GM12878 (cell line): ENCODE results near the gene CFAP74.

Experiments used
- BCL11A ChIP-seq: IDR thresholded peaks from 2 replicates; pipeline ENCODE4 v1.6.1; 2011; ENCODE audit warnings: low read depth, low read length
- EZH2 ChIP-seq: IDR thresholded peaks from 2 replicates; pipeline ENCODE4 v1.6.1; 2012; ENCODE audit warnings: low read depth, mild to moderate bottlenecking, control low read depth, inconsistent platforms, low read length, borderline replicate concordance; ENCODE audit not compliant: control insufficient read depth
- KDM1A ChIP-seq: fragments of 200-600 bp; sonication (generic); IDR thresholded peaks from 2 replicates; pipeline ENCODE4 v1.6.1; 2016; ENCODE audit warnings: borderline replicate concordance
- MTA3 ChIP-seq: IDR thresholded peaks from 2 replicates; pipeline ENCODE4 v1.6.1; 2012; ENCODE audit warnings: low read length, inconsistent platforms, borderline replicate concordance
- NR2C2 ChIP-seq: IDR thresholded peaks from 2 replicates; pipeline ENCODE4 v1.6.1; 2011; ENCODE audit warnings: borderline replicate concordance, low read depth; ENCODE audit not compliant: control insufficient read depth, insufficient read length
- NRF1 ChIP-seq: conservative IDR thresholded peaks from 2 replicates; pipeline ENCODE4 v1.6.1; 2011; ENCODE audit warnings: mild to moderate bottlenecking, low read depth, low read length, improper control_type of control experiment
- POLR2A ChIP-seq: IDR thresholded peaks from 2 replicates; pipeline ENCODE4 v1.6.1; 2011; ENCODE audit warnings: low read depth, mild to moderate bottlenecking, low read length
- RAD21 ChIP-seq: IDR thresholded peaks from 2 replicates; pipeline ENCODE4 v1.6.1; 2011; ENCODE audit warnings: mild to moderate bottlenecking, low read depth, low read length, moderate library complexity; ENCODE audit not compliant: insufficient read depth
- SPI1 ChIP-seq: IDR thresholded peaks from 2 replicates; pipeline ENCODE4 v1.6.1; 2011; ENCODE audit warnings: low read depth, mild to moderate bottlenecking, low read length, moderate library complexity, borderline replicate concordance; ENCODE audit not compliant: insufficient read depth
- YY1 ChIP-seq: IDR thresholded peaks from 2 replicates; pipeline ENCODE4 v1.6.1; 2011; ENCODE audit warnings: low read depth, mild to moderate bottlenecking, low read length
- ZZZ3 ChIP-seq: IDR thresholded peaks from 2 replicates; pipeline ENCODE4 v1.6.1; 2011; ENCODE audit warnings: low read depth; ENCODE audit not compliant: control insufficient read depth, insufficient read length
- TF ChIP-seq, protein P1 (sequence below), 3 experiments: IDR thresholded peaks in 2 of 3; conservative IDR thresholded peaks in 1 of 3; 2 replicates each; pipeline ENCODE4 v1.5.1; 2011; ENCODE audit warnings: low read depth in 3 of 3, low read length in 3 of 3, mild to moderate bottlenecking in 3 of 3, control low read depth in 2 of 3, moderate library complexity in 2 of 3, inconsistent platforms in 1 of 3, mixed read lengths in 1 of 3; ENCODE audit not compliant: control insufficient read depth in 2 of 3, insufficient read depth in 1 of 3; ENCODE audit errors: extremely low read depth in 1 of 3

DNA sequence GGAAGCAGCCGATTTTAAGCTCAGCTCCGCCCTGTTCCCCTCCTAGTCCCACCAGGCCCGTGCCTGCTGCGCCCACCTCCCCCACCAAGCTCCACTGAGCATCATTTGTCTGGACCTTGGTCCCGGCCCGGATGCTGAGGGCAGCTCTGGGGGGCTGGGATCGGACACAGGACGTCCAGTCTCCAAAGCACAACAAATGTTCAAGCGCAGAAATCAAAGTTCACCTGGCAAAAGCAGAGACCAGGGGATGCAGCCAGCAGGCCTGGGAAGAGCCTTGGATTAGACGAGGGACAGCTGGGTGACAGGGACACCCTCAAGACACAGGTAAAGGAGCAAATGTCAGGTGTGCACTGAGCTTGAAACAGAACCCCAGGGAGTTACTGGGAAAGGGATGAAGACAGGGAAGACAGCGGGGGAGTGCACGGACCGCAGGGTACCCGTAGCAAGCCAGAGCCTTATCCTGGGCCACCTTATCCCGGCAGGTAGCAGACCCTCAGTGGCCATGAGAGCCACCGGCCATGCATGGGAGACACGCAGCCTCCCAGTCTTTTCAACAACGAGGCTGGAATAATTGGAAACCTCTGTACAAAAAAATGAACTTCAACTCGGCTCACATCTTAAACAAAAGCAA lies 62.3 kb downstream of the CFAP74 start:
- no peak for TF ChIP-seq KDM1A
- no peak for TF ChIP-seq SPI1
- TF ChIP-seq, protein P1, sequence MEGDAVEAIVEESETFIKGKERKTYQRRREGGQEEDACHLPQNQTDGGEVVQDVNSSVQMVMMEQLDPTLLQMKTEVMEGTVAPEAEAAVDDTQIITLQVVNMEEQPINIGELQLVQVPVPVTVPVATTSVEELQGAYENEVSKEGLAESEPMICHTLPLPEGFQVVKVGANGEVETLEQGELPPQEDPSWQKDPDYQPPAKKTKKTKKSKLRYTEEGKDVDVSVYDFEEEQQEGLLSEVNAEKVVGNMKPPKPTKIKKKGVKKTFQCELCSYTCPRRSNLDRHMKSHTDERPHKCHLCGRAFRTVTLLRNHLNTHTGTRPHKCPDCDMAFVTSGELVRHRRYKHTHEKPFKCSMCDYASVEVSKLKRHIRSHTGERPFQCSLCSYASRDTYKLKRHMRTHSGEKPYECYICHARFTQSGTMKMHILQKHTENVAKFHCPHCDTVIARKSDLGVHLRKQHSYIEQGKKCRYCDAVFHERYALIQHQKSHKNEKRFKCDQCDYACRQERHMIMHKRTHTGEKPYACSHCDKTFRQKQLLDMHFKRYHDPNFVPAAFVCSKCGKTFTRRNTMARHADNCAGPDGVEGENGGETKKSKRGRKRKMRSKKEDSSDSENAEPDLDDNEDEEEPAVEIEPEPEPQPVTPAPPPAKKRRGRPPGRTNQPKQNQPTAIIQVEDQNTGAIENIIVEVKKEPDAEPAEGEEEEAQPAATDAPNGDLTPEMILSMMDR (IDR thresholded peaks at IDR 0.05 in 2 of 3, conservative IDR thresholded peaks at IDR 0.05 in 1 of 3; ENCODE audit: control insufficient read depth in 2 of 3, extremely low read depth in 1 of 3, insufficient read depth in 1 of 3, low read depth in 3 of 3, low read length in 3 of 3), result no peak
- TF ChIP-seq EZH2, result no peak
- TF ChIP-seq YY1, result no peak
- no peak for TF ChIP-seq POLR2A
- no peak for TF ChIP-seq NR2C2
- no peak for TF ChIP-seq ZZZ3
- no peak for TF ChIP-seq BCL11A
- no peak for TF ChIP-seq MTA3
- no peak for TF ChIP-seq RAD21
- no peak for TF ChIP-seq NRF1
